Coronary artery (tissue), 2 donors: ENCODE results near the gene OR6P1.

Source experiments
- DNase-seq: peaks from one replicate; pipeline ENCODE4 v3.0.0-alpha.2; 2017; ENCODE audit warnings: low spot score
- H3K27ac ChIP-seq, 2 donors: fragments of 200-600 bp; sonication (generic); one replicate each; pipeline ENCODE4 v1.5.1; 2016 to 2019
- H3K4me3 ChIP-seq: fragments of 200-600 bp; sonication (generic); 2 replicates; pipeline ENCODE4 v1.5.1; 2016; ENCODE audit warnings: mild to moderate bottlenecking, moderate library complexity
- TF ChIP-seq, protein P1 (sequence below): fragments of 200-600 bp; sonication (generic); IDR thresholded peaks from one replicate; pipeline ENCODE4 v1.5.1; 2019; ENCODE audit warnings: antibody characterized with exemption

OR6P1 gene

DNA sequence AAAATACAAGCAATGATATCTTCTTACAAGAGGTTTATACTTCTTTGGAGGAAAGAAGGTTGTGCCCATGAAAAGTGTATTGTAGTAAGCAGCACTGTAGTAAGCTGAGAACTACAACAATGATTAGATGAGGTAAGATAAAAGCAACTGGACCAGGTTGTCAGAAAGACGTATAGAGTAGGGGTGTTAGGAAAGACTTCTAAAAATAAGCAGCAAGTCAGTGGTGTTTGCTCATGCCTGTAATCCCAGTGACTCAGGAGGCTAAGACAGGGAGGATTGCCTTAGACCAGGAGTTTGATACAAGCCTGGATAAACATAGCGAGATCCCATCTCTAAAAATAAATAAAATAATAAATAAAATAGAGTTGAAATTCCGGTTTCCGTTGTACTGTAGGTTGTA lies 13.6 kb upstream of the OR6P1 start:
- no peak overlapping the region for H3K4me3 ChIP-seq
- TF ChIP-seq, protein P1, sequence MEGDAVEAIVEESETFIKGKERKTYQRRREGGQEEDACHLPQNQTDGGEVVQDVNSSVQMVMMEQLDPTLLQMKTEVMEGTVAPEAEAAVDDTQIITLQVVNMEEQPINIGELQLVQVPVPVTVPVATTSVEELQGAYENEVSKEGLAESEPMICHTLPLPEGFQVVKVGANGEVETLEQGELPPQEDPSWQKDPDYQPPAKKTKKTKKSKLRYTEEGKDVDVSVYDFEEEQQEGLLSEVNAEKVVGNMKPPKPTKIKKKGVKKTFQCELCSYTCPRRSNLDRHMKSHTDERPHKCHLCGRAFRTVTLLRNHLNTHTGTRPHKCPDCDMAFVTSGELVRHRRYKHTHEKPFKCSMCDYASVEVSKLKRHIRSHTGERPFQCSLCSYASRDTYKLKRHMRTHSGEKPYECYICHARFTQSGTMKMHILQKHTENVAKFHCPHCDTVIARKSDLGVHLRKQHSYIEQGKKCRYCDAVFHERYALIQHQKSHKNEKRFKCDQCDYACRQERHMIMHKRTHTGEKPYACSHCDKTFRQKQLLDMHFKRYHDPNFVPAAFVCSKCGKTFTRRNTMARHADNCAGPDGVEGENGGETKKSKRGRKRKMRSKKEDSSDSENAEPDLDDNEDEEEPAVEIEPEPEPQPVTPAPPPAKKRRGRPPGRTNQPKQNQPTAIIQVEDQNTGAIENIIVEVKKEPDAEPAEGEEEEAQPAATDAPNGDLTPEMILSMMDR, result no peak

DNA sequence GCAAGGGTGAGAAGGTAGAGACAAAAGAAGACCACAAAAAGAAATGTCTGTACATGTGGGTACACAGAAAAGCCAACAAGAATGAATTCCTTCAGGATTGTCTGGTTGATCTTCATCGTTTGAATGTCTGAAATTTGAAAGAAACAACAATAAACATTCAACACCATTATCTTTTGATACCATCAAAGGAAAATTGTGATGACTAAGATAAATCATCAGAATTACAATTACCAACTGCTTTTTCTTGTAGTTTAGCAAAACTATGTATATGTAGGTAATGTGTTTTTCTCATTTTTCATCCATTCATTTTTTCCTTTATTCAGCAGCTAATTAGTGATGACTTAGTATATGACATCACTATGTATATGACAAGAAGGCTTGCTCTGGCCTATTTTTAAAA lies 9.4 kb upstream of the OR6P1 start, which contains the start of gene OR10X1:
Gene OR10X1 (minus strand): TSS at position 167 of the 400 bp plus-strand sequence. CDS start 0 bp downstream, at position 167.
- TF ChIP-seq, protein P1, result no peak
- Histone ChIP-seq H3K4me3 (no peak within 1 kb of the TSS), H3K27ac (no peak within 1 kb of the TSS)
- no peak for DNase-seq

More for the DNA sequence above, 13.6 kb upstream of the OR6P1 start:
- no peak for DNase-seq
- H3K27ac ChIP-seq, result no peak overlapping the region

DNA sequence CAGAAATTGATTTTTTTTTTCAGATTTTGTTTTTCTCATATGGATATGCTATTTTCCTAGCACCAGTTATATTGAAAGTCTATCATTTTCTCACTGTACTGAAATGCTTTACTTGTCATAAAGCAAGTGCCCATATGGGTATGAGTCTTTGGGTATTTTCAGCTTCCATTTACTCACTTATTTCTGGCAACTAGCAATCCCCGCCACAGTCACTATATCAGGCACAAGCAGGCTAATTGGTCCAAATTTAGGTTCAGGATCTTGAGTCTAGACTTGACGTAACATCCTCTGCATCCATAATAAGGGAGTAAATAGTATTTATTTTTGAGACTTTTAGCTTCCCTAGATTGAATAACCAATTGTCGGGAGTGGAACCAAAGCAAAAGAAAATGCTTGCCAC lies 7.2 kb upstream of the OR6P1 start:
- no peak overlapping the region for H3K27ac ChIP-seq
- DNase-seq, result no peak
- TF ChIP-seq, protein P1, result no peak
- no peak overlapping the region for H3K4me3 ChIP-seq

DNA sequence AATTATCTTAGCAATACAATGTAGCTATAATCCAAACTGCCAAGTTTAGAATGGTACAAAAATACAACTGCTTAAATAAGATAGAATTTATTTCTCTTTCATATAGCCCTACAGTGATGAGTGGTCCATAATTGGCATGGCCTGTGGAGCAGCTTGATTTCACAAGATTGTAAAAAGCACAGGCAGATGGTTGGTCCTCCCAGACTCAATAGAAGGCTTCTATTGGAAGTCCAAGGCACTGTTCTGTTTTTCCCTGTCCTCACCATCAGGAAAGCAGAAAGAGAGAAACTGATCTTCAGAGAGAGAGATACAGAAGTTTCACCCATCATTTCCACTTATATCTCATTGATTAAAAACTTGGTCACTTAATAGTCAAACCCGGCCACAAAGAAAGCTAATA lies 1.8 kb upstream of the OR6P1 start:
- TF ChIP-seq, protein P1, result no peak
- Histone ChIP-seq H3K4me3 (no peak overlapping the region), H3K27ac (no peak overlapping the region)
- no peak for DNase-seq

DNA sequence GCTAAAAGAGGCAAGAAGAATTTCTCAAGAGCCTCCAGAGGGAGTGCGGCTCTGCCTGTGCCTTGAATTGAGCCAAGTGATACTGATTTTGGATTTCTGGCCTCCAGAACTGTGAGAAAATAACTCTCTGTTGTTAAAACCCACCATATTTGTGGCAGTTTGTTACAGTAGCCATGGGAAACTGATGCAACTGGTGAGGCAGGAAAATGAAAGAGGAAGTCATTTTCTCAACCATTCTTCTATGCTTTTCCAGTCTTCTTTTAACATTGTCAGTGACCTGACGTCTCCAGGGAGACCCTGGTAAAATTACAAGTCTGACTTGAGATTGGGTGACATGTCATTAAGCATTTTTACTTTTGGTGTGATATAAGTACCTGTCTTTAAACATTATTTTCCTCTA lies 5.8 kb downstream of the OR6P1 start:
- Histone ChIP-seq H3K4me3 (no peak overlapping the region), H3K27ac (no peak overlapping the region)
- no peak for DNase-seq
- TF ChIP-seq, protein P1, result no peak

DNA sequence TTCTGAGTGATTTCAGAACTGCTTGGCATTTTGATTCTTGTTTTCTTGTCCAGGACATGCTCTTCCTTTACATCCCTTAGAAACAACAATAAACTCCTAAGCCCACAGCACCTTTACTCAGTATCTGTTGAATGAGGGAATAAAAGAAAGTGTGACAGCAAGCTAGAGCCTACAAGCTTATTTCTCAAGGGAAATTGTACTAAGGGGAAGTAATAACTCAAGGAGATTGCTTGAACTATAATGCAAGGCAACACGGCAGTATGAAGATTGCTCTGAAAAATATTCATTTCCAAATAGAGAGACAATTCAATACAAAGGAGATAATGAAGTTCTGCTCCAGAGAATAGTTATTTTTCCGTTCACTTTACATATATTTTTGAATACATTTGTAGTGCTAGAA lies 6.5 kb downstream of the OR6P1 start:
- no peak overlapping the region for H3K4me3 ChIP-seq
- DNase-seq, result no peak
- H3K27ac ChIP-seq, result no peak overlapping the region
- TF ChIP-seq, protein P1, result no peak

DNA sequence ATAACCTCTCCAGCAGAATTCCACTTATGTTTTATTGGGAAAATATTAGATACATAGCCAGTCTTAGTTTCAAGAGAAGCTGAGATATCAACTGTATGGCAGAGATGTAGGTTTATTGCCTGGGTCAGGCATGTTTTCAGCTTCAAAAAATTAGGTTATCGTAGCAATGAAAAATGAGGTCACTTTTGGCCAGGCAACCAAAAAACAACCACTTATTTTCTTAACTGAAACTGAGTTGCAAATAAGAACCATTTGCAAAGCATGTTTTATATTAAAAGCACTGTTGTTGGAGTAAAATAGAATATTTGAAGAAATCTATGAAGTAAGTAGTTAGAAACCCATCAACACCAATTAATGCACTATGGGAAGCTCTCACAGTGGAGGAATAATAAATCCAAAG lies 10.7 kb downstream of the OR6P1 start:
- DNase-seq, result no peak
- no peak overlapping the region for H3K27ac ChIP-seq
- H3K4me3 ChIP-seq, result no peak overlapping the region
- TF ChIP-seq, protein P1, result no peak
